KOPT-K1 (cell line): Measurements from ENCODE around the gene CBR3.

Source experiments
- H3K27ac ChIP-seq: fragments of 200-600 bp; sonication (generic); 2 replicates; pipeline ENCODE4 v1.5.1; 2016; ENCODE audit warnings: antibody characterized with exemption, mild to moderate bottlenecking, low read depth, low read length; ENCODE audit not compliant: poor library complexity, severe bottlenecking
- H3K36me3 ChIP-seq: fragments of 200-600 bp; sonication (generic); 2 replicates; pipeline ENCODE4 v1.5.1; 2017; ENCODE audit warnings: antibody characterized with exemption, mild to moderate bottlenecking, low read length, moderate library complexity; ENCODE audit not compliant: insufficient read depth
- H3K9me3 ChIP-seq: fragments of 200-600 bp; sonication (generic); 2 replicates; pipeline ENCODE4 v1.5.1; 2017; ENCODE audit warnings: antibody characterized with exemption, low read length, mild to moderate bottlenecking; ENCODE audit not compliant: insufficient read depth, poor library complexity, severe bottlenecking

The CBR3 gene

GRCh38 chr21:36105327-36105842 is 29.5 kb upstream of the CBR3 start:
- Histone ChIP-seq H3K27ac (no peak overlapping the region), H3K9me3 (peaks cover 11% of the 10 kb centered on the region), H3K36me3 (no peaks in the 10 kb centered on the region)

GRCh38 chr21:36109868-36110267 is 25.0 kb upstream of the CBR3 start:
- no peak overlapping the region for H3K27ac ChIP-seq
- H3K36me3 ChIP-seq, result no peaks in the 10 kb centered on the region
- H3K9me3 ChIP-seq, result no peaks in the 10 kb centered on the region

GRCh38 chr21:36111238-36111637 is 23.6 kb upstream of the CBR3 start:
- H3K27ac ChIP-seq, result no peak overlapping the region
- no peaks in the 10 kb centered on the region for H3K9me3 ChIP-seq
- H3K36me3 ChIP-seq, result no peaks in the 10 kb centered on the region

GRCh38 chr21:36113647-36114428 is 21.0 kb upstream of the CBR3 start:
- Histone ChIP-seq H3K36me3 (no peaks in the 10 kb centered on the region), H3K27ac (peak overlapping the region; percentile 67), H3K9me3 (no peaks in the 10 kb centered on the region)

GRCh38 chr21:36115138-36115730 is 19.6 kb upstream of the CBR3 start:
- H3K36me3 ChIP-seq, result no peaks in the 10 kb centered on the region
- H3K9me3 ChIP-seq, result no peaks in the 10 kb centered on the region
- no peak overlapping the region for H3K27ac ChIP-seq

GRCh38 chr21:36117286-36117741 is 17.6 kb upstream of the CBR3 start:
- H3K27ac ChIP-seq, result no peak overlapping the region
- no peaks in the 10 kb centered on the region for H3K36me3 ChIP-seq
- H3K9me3 ChIP-seq, result no peaks in the 10 kb centered on the region

GRCh38 chr21:36120304-36120888 is 14.5 kb upstream of the CBR3 start:
- Histone ChIP-seq H3K36me3 (no peaks in the 10 kb centered on the region), H3K27ac (no peak overlapping the region), H3K9me3 (no peaks in the 10 kb centered on the region)

GRCh38 chr21:36122977-36123376 is 11.9 kb upstream of the CBR3 start:
- Histone ChIP-seq H3K36me3 (no peaks in the 10 kb centered on the region), H3K27ac (no peak overlapping the region), H3K9me3 (no peaks in the 10 kb centered on the region)

GRCh38 chr21:36124395-36124794 is 10.5 kb upstream of the CBR3 start:
- H3K27ac ChIP-seq, result no peak overlapping the region
- no peaks in the 10 kb centered on the region for H3K36me3 ChIP-seq
- H3K9me3 ChIP-seq, result no peaks in the 10 kb centered on the region

GRCh38 chr21:36125512-36126207 is 9.2 kb upstream of the CBR3 start:
- H3K9me3 ChIP-seq, result no peaks in the 10 kb centered on the region
- no peak overlapping the region for H3K27ac ChIP-seq
- no peaks in the 10 kb centered on the region for H3K36me3 ChIP-seq

GRCh38 chr21:36126208-36126565 is 8.7 kb upstream of the CBR3 start:
- H3K9me3 ChIP-seq, result no peaks in the 10 kb centered on the region
- no peak overlapping the region for H3K27ac ChIP-seq
- H3K36me3 ChIP-seq, result no peaks in the 10 kb centered on the region

GRCh38 chr21:36126621-36127110 is 8.2 kb upstream of the CBR3 start:
- no peak overlapping the region for H3K27ac ChIP-seq
- no peaks in the 10 kb centered on the region for H3K9me3 ChIP-seq
- H3K36me3 ChIP-seq, result no peaks in the 10 kb centered on the region

- H3K27ac ChIP-seq, result no peak overlapping the region
- H3K9me3 ChIP-seq, result no peaks in the 10 kb centered on the region
- no peaks in the 10 kb centered on the region for H3K36me3 ChIP-seq
Measured at GRCh38 chr21:36127250-36127904, 7.5 kb upstream of the CBR3 start.

- H3K9me3 ChIP-seq, result no peaks in the 10 kb centered on the region
- H3K27ac ChIP-seq, result no peak overlapping the region
Measured at GRCh38 chr21:36127977-36128376, 6.9 kb upstream of the CBR3 start.

More at GRCh38 chr21:36127977-36128376, 6.9 kb upstream of the CBR3 start:
- H3K36me3 ChIP-seq, result no peaks in the 10 kb centered on the region
